Limb (tissue), 2 donors: ENCODE measurements around the gene OSBPL7.

Experiments
- DNase-seq, 2 donors: peaks; one replicate each; pipeline ENCODE4 v3.0.0-alpha.2; 2016; ENCODE audit errors: extremely low spot score in 2 of 2

OSBPL7 gene

GRCh38 chr17:47821424-47822391 lies at the start of gene OSBPL7:
OSBPL7 (minus strand) TSS chr17:47821794; CDS start chr17:47820278, 1,516 bp downstream.
- peak; percentile 85 to 88 for DNase-seq

GRCh38 chr17:47871048-47871447 lies 49.5 kb upstream of the OSBPL7 start:
- no peak for DNase-seq

- DNase-seq = no peak
These were observed 48.5 kb upstream of the OSBPL7 start for GRCh38 chr17:47870056-47870455.

GRCh38 chr17:47869114-47869513 lies 47.5 kb upstream of the OSBPL7 start:
- no peak for DNase-seq

GRCh38 chr17:47867813-47868533 lies 46.4 kb upstream of the OSBPL7 start:
- no peak for DNase-seq

- no peak for DNase-seq
These were observed 45.3 kb upstream of the OSBPL7 start for GRCh38 chr17:47866941-47867340.

GRCh38 chr17:47864791-47865216 lies 43.2 kb upstream of the OSBPL7 start:
- peak in 1 of 2 donors; percentile 18 for DNase-seq

- DNase-seq = peak in 1 of 2 donors; percentile 11
These were observed 41.2 kb upstream of the OSBPL7 start for GRCh38 chr17:47862621-47863440.

GRCh38 chr17:47860386-47860785 lies 38.8 kb upstream of the OSBPL7 start:
- DNase-seq = no peak

GRCh38 chr17:47857551-47858455 lies 36.2 kb upstream of the OSBPL7 start:
- DNase-seq = no peak

- no peak for DNase-seq
These were observed 35.2 kb upstream of the OSBPL7 start for GRCh38 chr17:47856830-47857229.

GRCh38 chr17:47855737-47856136 lies 34.1 kb upstream of the OSBPL7 start:
- no peak for DNase-seq

- no peak for DNase-seq
These were observed 32.0 kb upstream of the OSBPL7 start for GRCh38 chr17:47853616-47854015.

GRCh38 chr17:47852113-47852949 lies 30.7 kb upstream of the OSBPL7 start:
- DNase-seq = no peak

- DNase-seq = no peak
These were observed 30.1 kb upstream of the OSBPL7 start for GRCh38 chr17:47851764-47852112.

GRCh38 chr17:47850692-47851573 lies 29.3 kb upstream of the OSBPL7 start, which contains the start of gene SP6:
SP6 (minus strand) TSS chr17:47851163; CDS start chr17:47848429, 2,734 bp downstream.
- peak in 1 of 2 donors; percentile 70 for DNase-seq

GRCh38 chr17:47850373-47850691 lies 28.7 kb upstream of the OSBPL7 start:
- DNase-seq = no peak

GRCh38 chr17:47848198-47848513 lies 26.6 kb upstream of the OSBPL7 start:
- no peak for DNase-seq
